Lower lobe of right lung (tissue), 2 donors: ENCODE results near the gene IGSF6. TPM values are rescaled to one million over a fixed set of nuclear protein-coding genes. Genes with fewer than 3 reads are reported as not detected.
"Not testable (repeated sequence)": the region's sequence is repeated elsewhere in the genome, so short reads cannot be mapped to it uniquely, and the experiment has no call there.

Experiments
- ATAC-seq, 2 donors: fragments of 200-7000 bp; cut with Tn5 transposase; one replicate each; pipeline ENCODE4 v1.9.1; 2020 to 2022; ENCODE audit warnings: mild to moderate bottlenecking in 2 of 2, moderate library complexity in 2 of 2
- DNase-seq: peaks from one replicate; pipeline ENCODE4 v3.0.0-alpha.2; 2020
- H3K27ac ChIP-seq: fragments of 200-600 bp; one replicate; pipeline ENCODE4 v1.8.0; 2022
- H3K27me3 ChIP-seq: fragments of 200-600 bp; one replicate; pipeline ENCODE4 v1.8.0; 2022; ENCODE audit warnings: low read depth
- H3K36me3 ChIP-seq: fragments of 200-600 bp; one replicate; pipeline ENCODE4 v1.8.0; 2022; ENCODE audit warnings: mild to moderate bottlenecking
- H3K4me1 ChIP-seq: fragments of 200-600 bp; one replicate; pipeline ENCODE4 v1.8.0; 2022
- H3K4me3 ChIP-seq: fragments of 200-600 bp; one replicate; pipeline ENCODE4 v1.8.0; 2022; ENCODE audit warnings: mild to moderate bottlenecking
- H3K9me3 ChIP-seq: fragments of 200-600 bp; one replicate; pipeline ENCODE4 v1.8.0; 2022
- intact Hi-C: fragments of 100-400 bp; cut with DNase I; formaldehyde crosslinking; loops from one replicate; pipeline ENCODE4 v1.11.0; 2022
- total RNA-seq: library from RNA; stranded (reverse); fragmentation: NEBNext Ultra II Directional; extraction: Animal tissue kit (Norgen Biotek cat#: 25700); gene quantifications from one replicate; pipeline ENCODE4 v1.2.1, GENCODE V29; 2021
- TF ChIP-seq, protein P1 (sequence below): fragments of 200-600 bp; IDR thresholded peaks from one replicate; pipeline ENCODE4 v1.8.0; 2022; ENCODE audit warnings: antibody characterized with exemption, mild to moderate bottlenecking
- donor health status: DM: no; HTN: yes; CAD: no; lungs with severe emphysema.

Gene IGSF6
- total RNA-seq, 1 donor from 2014 or later, result 103 TPM

DNA sequence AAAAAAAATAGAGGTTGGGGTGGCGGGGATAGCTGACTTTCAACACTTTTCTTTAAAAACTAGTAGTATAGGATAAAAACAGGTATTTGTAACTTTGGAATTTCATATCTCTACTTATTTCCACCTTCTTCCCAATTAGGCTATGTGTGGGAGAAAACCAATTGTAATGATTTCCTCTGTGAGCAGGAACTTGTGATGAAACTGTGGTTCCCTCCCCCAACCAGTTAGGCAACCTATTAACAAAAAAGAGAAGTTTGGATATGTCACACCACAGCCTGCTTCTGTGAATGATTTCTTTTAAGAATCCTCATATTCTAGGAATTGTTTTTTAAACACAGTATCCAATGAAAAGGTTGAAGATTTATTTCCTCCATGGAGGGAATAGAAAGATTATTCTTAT is 1.9 kb downstream of the IGSF6 start:
- no peaks in the 10 kb centered on the region for H3K9me3 ChIP-seq
- H3K4me3 ChIP-seq, result peak overlapping the region; percentile 38
- intact Hi-C loops, result no loop called here
- peaks cover 45% of the 10 kb centered on the region for H3K4me1 ChIP-seq
- H3K27me3 ChIP-seq, result no peaks in the 10 kb centered on the region
- ATAC-seq (peak; percentile 43 to 65), DNase-seq (no peak)
- TF ChIP-seq, protein P1, sequence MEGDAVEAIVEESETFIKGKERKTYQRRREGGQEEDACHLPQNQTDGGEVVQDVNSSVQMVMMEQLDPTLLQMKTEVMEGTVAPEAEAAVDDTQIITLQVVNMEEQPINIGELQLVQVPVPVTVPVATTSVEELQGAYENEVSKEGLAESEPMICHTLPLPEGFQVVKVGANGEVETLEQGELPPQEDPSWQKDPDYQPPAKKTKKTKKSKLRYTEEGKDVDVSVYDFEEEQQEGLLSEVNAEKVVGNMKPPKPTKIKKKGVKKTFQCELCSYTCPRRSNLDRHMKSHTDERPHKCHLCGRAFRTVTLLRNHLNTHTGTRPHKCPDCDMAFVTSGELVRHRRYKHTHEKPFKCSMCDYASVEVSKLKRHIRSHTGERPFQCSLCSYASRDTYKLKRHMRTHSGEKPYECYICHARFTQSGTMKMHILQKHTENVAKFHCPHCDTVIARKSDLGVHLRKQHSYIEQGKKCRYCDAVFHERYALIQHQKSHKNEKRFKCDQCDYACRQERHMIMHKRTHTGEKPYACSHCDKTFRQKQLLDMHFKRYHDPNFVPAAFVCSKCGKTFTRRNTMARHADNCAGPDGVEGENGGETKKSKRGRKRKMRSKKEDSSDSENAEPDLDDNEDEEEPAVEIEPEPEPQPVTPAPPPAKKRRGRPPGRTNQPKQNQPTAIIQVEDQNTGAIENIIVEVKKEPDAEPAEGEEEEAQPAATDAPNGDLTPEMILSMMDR, result no peak
- no peak overlapping the region for H3K27ac ChIP-seq
- H3K36me3 ChIP-seq, result peaks cover 26% of the 10 kb centered on the region

DNA sequence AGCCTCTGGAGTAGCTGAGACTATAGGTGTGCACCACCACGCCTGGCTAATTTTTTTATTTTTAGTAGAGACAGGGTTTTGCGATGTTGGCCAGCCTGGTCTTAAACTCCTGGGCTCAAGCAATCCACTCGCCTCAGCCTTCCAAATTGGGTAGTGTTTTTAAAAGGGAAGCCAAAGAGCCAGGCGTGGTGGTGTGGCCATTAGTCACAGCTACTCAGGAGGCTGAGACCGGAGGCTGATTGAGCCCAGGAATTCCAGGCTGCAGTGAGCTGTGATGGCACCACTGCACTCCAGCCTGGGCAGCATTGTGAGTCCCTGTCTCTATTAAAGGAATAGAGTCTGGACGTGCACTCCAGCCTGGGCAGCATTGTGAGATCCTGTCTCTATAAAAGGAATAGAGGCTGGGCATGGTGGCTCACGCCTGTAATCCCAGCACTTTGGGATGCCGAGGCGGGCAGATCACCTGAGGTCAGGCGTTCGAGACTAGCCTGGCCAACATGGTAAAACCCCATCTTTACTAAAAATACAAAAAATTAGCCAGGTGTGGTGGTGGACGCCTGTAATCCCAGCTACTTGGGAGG is 2.5 kb downstream of the IGSF6 start:
- H3K9me3 ChIP-seq, ATAC-seq, H3K27me3 ChIP-seq, intact Hi-C loops, H3K27ac ChIP-seq, DNase-seq: not testable (repeated sequence)
- peak overlapping the region; percentile 38 for H3K4me3 ChIP-seq
- H3K4me1 ChIP-seq, result peaks cover 49% of the 10 kb centered on the region
- H3K36me3 ChIP-seq, result peaks cover 20% of the 10 kb centered on the region

DNA sequence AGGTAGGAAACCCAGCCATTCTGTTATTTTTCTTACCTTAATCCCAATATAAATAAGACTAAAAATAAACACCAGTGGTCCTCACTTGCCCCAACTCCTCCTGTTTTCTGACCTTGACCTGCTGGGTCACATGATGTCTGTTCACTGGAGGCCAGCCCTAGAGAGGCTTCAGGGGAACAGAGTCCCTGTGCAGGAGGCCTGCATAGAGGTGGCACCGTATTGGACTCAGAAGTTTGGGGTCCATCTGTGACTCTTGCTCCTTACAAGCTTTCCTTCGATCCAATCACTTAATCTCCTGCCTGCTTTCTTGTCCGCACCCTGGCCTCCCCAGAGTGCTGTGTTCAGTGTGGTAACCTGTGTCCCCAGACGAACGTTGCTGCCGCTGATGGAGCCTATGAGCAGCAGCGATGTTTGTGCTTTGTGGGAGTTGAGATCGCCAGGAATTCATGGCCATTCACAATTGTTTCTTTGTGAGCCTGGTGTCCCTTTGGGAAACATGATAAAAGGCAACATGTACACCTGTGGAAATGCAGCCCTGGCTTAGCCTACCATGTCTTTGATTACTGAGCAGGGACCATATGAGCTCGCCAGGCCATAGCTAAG is 4.7 kb downstream of the IGSF6 start:
- H3K9me3 ChIP-seq, result no peaks in the 10 kb centered on the region
- ATAC-seq, result no peak
- TF ChIP-seq, protein P1, result no peak
- peak overlapping the region; percentile 25 for H3K27ac ChIP-seq
- H3K4me1 ChIP-seq, result peaks cover 42% of the 10 kb centered on the region
- no peak for DNase-seq
- peaks cover 27% of the 10 kb centered on the region for H3K36me3 ChIP-seq
- H3K4me3 ChIP-seq, result no peak overlapping the region
- H3K27me3 ChIP-seq, result no peaks in the 10 kb centered on the region
- intact Hi-C loops, result no loop called here

DNA sequence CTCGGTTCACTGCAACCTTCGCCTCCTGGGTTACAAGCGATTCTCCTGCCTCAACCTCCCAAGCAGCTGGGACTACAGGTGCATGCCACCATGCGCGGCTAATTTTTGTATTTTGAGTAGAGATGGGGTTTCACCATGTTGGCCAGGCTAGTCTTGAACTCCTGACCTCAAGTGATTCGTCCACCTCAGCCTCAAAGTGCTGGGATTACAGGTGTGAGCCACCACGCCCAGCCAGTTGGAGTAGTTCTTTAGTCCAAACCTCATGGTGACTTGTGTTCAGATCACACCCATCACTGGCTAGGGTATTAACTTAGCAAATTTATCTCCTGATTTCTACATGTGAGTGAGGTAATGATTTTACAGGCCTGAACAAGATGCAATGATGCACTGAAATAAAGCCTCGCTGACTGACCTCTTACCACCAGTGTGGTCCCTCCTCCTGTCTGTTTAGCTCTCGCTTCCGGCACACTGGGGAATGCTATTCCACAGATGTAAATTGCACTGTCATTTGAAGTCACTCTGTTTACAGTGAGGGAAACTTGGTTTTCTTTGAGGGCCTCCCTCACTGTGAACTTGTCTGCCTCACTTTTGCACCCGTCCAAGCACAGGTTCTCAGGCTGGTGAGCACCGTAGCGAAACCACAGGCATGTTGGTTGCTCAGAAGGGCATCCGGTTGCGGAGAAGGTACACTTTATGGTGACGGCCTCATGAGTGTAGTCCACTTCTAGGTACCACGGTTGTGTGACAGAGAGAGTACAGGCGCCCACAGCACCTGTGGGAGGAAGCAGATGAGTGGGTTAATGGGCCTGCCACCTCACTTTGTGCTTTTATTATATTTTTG is 5.5 kb downstream of the IGSF6 start:
- peaks cover 42% of the 10 kb centered on the region for H3K4me1 ChIP-seq
- intact Hi-C loops, result no loop called here
- no peak overlapping the region for H3K4me3 ChIP-seq
- ATAC-seq, result peak; percentile 41 to 69
- TF ChIP-seq, protein P1, result no peak
- H3K36me3 ChIP-seq, result peaks cover 31% of the 10 kb centered on the region
- H3K9me3 ChIP-seq, result no peaks in the 10 kb centered on the region
- H3K27ac ChIP-seq, result peak overlapping the region; percentile 25
- H3K27me3 ChIP-seq, result no peaks in the 10 kb centered on the region
- no peak for DNase-seq

DNA sequence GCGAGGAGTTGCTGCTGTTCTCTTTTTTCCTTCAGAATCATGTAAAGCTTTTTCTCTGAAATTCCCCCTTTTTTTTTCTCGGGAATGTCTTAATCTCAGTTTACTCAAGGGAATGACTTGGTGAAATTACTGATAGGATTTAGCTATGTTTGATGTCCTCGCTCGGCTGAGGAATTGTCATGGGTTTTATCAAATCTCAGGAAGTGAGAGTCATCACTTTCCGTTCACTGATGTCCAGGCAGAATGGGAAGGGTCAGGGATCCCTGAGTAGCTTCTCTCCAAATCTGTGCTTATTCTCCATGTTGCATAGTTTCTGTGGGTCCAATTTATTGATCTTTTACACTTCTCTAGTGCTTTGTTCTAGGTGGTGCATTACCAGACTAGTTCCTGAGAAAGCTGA is 6.3 kb downstream of the IGSF6 start:
- TF ChIP-seq, protein P1, result no peak
- Histone ChIP-seq H3K36me3 (peaks cover 31% of the 10 kb centered on the region), H3K9me3 (no peaks in the 10 kb centered on the region), H3K27ac (peak overlapping the region; percentile 70), H3K27me3 (no peaks in the 10 kb centered on the region), H3K4me3 (peak overlapping the region; percentile 37), H3K4me1 (peaks cover 42% of the 10 kb centered on the region)
- no peak for ATAC-seq
- intact Hi-C loops, result no loop called here
- DNase-seq, result no peak

DNA sequence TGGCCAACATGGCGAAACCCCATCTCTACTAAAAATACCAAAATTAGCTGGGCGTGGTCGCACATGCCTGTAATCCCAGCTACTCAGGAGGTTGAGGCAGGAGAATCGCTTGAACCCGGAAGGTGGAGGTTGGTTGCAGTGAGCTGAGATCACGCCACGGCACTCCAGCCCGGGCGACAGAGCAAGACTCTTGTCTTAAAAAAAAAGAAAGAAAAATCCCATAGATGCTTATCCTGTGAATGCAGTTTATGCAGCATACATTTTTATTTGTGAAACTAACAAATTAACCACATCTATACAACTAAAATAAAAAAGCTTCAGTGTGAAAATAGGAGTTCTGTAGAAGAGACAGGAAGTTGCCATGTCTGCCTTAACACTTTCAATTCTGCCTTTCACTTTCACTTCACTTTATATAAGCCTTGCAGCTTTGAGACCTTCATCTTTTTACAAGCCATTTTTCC is 7.1 kb downstream of the IGSF6 start:
- DNase-seq (no peak), ATAC-seq (peak in 1 of 2 donors; percentile 68)
- intact Hi-C loops, result no loop called here
- H3K9me3 ChIP-seq, result no peaks in the 10 kb centered on the region
- no peaks in the 10 kb centered on the region for H3K27me3 ChIP-seq
- H3K36me3 ChIP-seq, result peaks cover 31% of the 10 kb centered on the region
- H3K4me1 ChIP-seq, result peaks cover 42% of the 10 kb centered on the region
- H3K4me3 ChIP-seq, result peak overlapping the region; percentile 37
- TF ChIP-seq, protein P1, result no peak
- peak overlapping the region; percentile 70 for H3K27ac ChIP-seq
